HepG2 (cell line): ENCODE data around the gene DPH6. TPM values are rescaled to one million over a fixed set of nuclear protein-coding genes. Genes with fewer than 3 reads are reported as not detected.
A peak's percentile ranks its signal among the peaks of the same experiment; 100 is the strongest.

Source experiments
- BCL6 ChIP-seq: IDR thresholded peaks from 2 replicates; pipeline ENCODE4 v1.6.1; 2016; ENCODE audit warnings: missing genetic modification reagents, missing compliant biosample characterization
- CBX1 ChIP-seq: IDR thresholded peaks from one replicate; pipeline ENCODE4 v1.6.1; 2016; ENCODE audit warnings: antibody characterized with exemption, low read depth
- DR1 ChIP-seq: sonication (generic); formaldehyde crosslinking; IDR thresholded peaks from 2 replicates; pipeline ENCODE4 v1.8.0; 2021; ENCODE audit warnings: mild to moderate bottlenecking, missing genetic modification reagents, inconsistent platforms
- HMG20A ChIP-seq: IDR thresholded peaks from 2 replicates; pipeline ENCODE4 v1.6.1; 2016; ENCODE audit warnings: borderline replicate concordance
- IRF2 ChIP-seq: IDR thresholded peaks from 2 replicates; pipeline ENCODE4 v1.6.1; 2018; ENCODE audit warnings: missing genetic modification reagents, missing compliant biosample characterization
- KDM6A ChIP-seq: IDR thresholded peaks from 2 replicates; pipeline ENCODE4 v1.6.1; 2016; ENCODE audit warnings: low read depth
- PRPF4 ChIP-seq: fragments of 200-400 bp; formaldehyde crosslinking; IDR thresholded peaks from 2 replicates; pipeline ENCODE4 v1.6.1; 2016; ENCODE audit warnings: low read length, low read depth; ENCODE audit not compliant: poor library complexity, severe bottlenecking
- RXRB ChIP-seq: IDR thresholded peaks from 2 replicates; pipeline ENCODE4 v1.6.1; 2016; ENCODE audit warnings: borderline replicate concordance, missing genetic modification reagents, missing compliant biosample characterization
- TCF7 ChIP-seq: sonication (generic); IDR thresholded peaks from 2 replicates; pipeline ENCODE4 v1.6.1; 2016; ENCODE audit warnings: antibody characterized with exemption, low read depth
- U2AF1 ChIP-seq: fragments of 200-400 bp; formaldehyde crosslinking; optimal IDR thresholded peaks from 2 replicates; pipeline ENCODE3; 2017; ENCODE audit warnings: mild to moderate bottlenecking, low read depth, low read length
- ZNF136 ChIP-seq: sonication (generic); formaldehyde crosslinking; IDR thresholded peaks from 2 replicates; pipeline ENCODE4 v1.8.1; 2022; ENCODE audit warnings: low read depth, mild to moderate bottlenecking, moderate library complexity, missing genetic modification reagents
- ZNF235 ChIP-seq: sonication (generic); formaldehyde crosslinking; IDR thresholded peaks from 2 replicates; pipeline ENCODE4 v1.8.1; 2023; ENCODE audit warnings: mild to moderate bottlenecking, missing genetic modification reagents, borderline replicate concordance
- ZNF282 ChIP-seq: fragments of 450-650 bp; IDR thresholded peaks from 2 replicates; pipeline ENCODE4 v1.6.1; 2018; ENCODE audit not compliant: partially characterized antibody
- ZNF383 ChIP-seq: sonication (generic); formaldehyde crosslinking; IDR thresholded peaks from 2 replicates; pipeline ENCODE4 v1.4.0; 2020; ENCODE audit warnings: missing genetic modification reagents, mild to moderate bottlenecking, borderline replicate concordance
- ZNF562 ChIP-seq: sonication (generic); formaldehyde crosslinking; IDR thresholded peaks from 2 replicates; pipeline ENCODE4 v1.8.0; 2022; ENCODE audit warnings: missing genetic modification reagents, borderline replicate concordance
- ZNF567 ChIP-seq: sonication (generic); formaldehyde crosslinking; IDR thresholded peaks from 2 replicates; pipeline ENCODE4 v1.8.1; 2023; ENCODE audit warnings: mild to moderate bottlenecking, missing genetic modification reagents, borderline replicate concordance
- ZNF816 ChIP-seq: sonication (generic); formaldehyde crosslinking; IDR thresholded peaks from 2 replicates; pipeline ENCODE4 v1.8.0; 2022; ENCODE audit warnings: missing genetic modification reagents, mild to moderate bottlenecking, borderline replicate concordance
- ZSCAN25 ChIP-seq: sonication (generic); formaldehyde crosslinking; IDR thresholded peaks from 2 replicates; pipeline ENCODE4 v1.8.0; 2022; ENCODE audit warnings: mild to moderate bottlenecking, missing genetic modification reagents
- ZSCAN9 ChIP-seq: IDR thresholded peaks from 2 replicates; pipeline ENCODE4 v1.6.1; 2016; ENCODE audit warnings: borderline replicate concordance
- polyA plus RNA-seq, 8 experiments: library from polyadenylated mRNA; depleted of rRNA in 3 of 8; stranded (reverse) in 7 of 8; unstranded in 1 of 8; fragments of >200 nt; fragmentation: Illumina TruSeq in 4 of 8; extraction: Trizol in 4 of 8; gene quantifications; 2 replicates each; pipeline versions ENCODE4 v1.2.1 to v1.2.3, GENCODE V29; 2011 to 2016; ENCODE audit warnings: low read depth in 4 of 8, missing spikeins in 1 of 8, mixed read lengths in 1 of 8; ENCODE audit not compliant: insufficient read depth in 1 of 8
- total RNA-seq, 5 experiments: library from RNA; depleted of rRNA; stranded (reverse); fragments of >200 nt; fragmentation: Illumina TruSeq; extraction: Trizol; gene quantifications; 2 replicates each; pipeline ENCODE4 v1.2.3, GENCODE V29; 2016; ENCODE audit warnings: low read depth in 1 of 5
- TF ChIP-seq, protein P1 (sequence below): sonication (generic); formaldehyde crosslinking; IDR thresholded peaks from 2 replicates; pipeline ENCODE4 v1.4.0; 2020; ENCODE audit warnings: mild to moderate bottlenecking, low read depth, missing genetic modification reagents
- TF ChIP-seq, protein P2 (sequence below): sonication (generic); formaldehyde crosslinking; conservative IDR thresholded peaks from 2 replicates; pipeline ENCODE4 v1.4.0; 2020; ENCODE audit warnings: mild to moderate bottlenecking, missing genetic modification reagents, moderate library complexity
- TF ChIP-seq, protein P3 (sequence below): sonication (generic); formaldehyde crosslinking; IDR thresholded peaks from 2 replicates; pipeline ENCODE4 v1.4.0; 2020; ENCODE audit warnings: missing genetic modification reagents, borderline replicate concordance
- TF ChIP-seq, protein P4 (sequence below): sonication (generic); formaldehyde crosslinking; IDR thresholded peaks from 2 replicates; pipeline ENCODE4 v1.5.0; 2020; ENCODE audit warnings: missing genetic modification reagents

DPH6 gene
- total and polyA plus RNA-seq, 2 of the 13 experiments (the other 11 are each of a cell fraction or from before 2014, with no cell fraction given) = 10.2 to 25.8 TPM

DNA sequence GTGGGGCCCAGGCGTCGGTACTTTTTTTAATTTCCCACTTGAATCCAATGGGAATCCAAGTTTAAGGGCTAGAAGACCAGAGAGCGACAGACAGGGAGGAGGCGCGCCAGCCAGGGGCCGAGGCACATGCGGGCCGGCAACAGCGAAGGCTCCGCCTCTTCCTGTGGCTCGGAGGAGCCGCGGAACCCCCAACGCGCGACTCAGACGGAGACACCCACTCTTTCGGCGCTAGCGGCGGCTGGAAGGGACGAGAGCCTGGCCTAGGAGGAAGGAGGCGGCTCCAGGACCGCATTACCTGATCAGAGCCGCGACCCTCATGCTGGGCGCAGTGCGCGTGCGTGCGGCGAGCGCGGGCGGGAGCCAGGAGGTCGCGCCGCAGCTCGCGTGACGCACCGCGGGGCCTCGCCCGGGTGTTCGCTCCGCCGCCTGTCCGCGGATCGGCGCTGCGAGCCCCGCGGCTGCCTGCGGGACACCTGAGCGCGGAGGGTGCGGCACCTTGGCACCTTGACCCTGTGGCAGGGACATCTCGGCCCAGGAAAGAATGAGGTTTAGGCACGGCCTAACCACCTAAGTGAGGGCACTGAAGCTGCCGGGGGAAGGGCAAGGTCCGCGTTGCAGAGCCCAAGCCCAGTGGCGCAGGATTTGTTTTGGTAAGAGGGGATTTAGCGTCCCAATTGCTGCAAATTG, at the start of gene DPH6 (continued):
- TF ChIP-seq, protein P1, sequence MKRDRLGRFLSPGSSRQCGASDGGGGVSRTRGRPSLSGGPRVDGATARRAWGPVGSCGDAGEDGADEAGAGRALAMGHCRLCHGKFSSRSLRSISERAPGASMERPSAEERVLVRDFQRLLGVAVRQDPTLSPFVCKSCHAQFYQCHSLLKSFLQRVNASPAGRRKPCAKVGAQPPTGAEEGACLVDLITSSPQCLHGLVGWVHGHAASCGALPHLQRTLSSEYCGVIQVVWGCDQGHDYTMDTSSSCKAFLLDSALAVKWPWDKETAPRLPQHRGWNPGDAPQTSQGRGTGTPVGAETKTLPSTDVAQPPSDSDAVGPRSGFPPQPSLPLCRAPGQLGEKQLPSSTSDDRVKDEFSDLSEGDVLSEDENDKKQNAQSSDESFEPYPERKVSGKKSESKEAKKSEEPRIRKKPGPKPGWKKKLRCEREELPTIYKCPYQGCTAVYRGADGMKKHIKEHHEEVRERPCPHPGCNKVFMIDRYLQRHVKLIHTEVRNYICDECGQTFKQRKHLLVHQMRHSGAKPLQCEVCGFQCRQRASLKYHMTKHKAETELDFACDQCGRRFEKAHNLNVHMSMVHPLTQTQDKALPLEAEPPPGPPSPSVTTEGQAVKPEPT = no peak
- TF ChIP-seq ZSCAN25 = no peak
- 0 out of 2 replicates have a peak, but pooled peaks have one; percentile 82 for TF ChIP-seq ZNF235 (CRISPR knock-in tag)
- no peak for TF ChIP-seq KDM6A (CRISPR knock-in tag)
- no peak; the same call in 1 of the 2 replicates for TF ChIP-seq ZNF562 (CRISPR knock-in tag)
- TF ChIP-seq BCL6 (CRISPR knock-in tag) = no peak
- 0 out of 2 replicates have a peak, but pooled peaks have one; percentile 47 for TF ChIP-seq ZNF136 (CRISPR knock-in tag)
- no peak for TF ChIP-seq TCF7
- no peak for TF ChIP-seq HMG20A (CRISPR knock-in tag)
- no peak; the same call in 1 of the 2 replicates for TF ChIP-seq ZNF816 (CRISPR knock-in tag)
- TF ChIP-seq, protein P2, sequence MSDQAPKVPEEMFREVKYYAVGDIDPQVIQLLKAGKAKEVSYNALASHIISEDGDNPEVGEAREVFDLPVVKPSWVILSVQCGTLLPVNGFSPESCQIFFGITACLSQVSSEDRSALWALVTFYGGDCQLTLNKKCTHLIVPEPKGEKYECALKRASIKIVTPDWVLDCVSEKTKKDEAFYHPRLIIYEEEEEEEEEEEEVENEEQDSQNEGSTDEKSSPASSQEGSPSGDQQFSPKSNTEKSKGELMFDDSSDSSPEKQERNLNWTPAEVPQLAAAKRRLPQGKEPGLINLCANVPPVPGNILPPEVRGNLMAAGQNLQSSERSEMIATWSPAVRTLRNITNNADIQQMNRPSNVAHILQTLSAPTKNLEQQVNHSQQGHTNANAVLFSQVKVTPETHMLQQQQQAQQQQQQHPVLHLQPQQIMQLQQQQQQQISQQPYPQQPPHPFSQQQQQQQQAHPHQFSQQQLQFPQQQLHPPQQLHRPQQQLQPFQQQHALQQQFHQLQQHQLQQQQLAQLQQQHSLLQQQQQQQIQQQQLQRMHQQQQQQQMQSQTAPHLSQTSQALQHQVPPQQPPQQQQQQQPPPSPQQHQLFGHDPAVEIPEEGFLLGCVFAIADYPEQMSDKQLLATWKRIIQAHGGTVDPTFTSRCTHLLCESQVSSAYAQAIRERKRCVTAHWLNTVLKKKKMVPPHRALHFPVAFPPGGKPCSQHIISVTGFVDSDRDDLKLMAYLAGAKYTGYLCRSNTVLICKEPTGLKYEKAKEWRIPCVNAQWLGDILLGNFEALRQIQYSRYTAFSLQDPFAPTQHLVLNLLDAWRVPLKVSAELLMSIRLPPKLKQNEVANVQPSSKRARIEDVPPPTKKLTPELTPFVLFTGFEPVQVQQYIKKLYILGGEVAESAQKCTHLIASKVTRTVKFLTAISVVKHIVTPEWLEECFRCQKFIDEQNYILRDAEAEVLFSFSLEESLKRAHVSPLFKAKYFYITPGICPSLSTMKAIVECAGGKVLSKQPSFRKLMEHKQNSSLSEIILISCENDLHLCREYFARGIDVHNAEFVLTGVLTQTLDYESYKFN (CRISPR knock-in tag) = no peak
- no peak for TF ChIP-seq CBX1
- peak; percentile 38; the same call in 1 of the 2 replicates for TF ChIP-seq ZSCAN9 (CRISPR knock-in tag)
- TF ChIP-seq DR1 (CRISPR knock-in tag) = peak; percentile 16; the same call in 1 of the 2 replicates
- TF ChIP-seq, protein P3, sequence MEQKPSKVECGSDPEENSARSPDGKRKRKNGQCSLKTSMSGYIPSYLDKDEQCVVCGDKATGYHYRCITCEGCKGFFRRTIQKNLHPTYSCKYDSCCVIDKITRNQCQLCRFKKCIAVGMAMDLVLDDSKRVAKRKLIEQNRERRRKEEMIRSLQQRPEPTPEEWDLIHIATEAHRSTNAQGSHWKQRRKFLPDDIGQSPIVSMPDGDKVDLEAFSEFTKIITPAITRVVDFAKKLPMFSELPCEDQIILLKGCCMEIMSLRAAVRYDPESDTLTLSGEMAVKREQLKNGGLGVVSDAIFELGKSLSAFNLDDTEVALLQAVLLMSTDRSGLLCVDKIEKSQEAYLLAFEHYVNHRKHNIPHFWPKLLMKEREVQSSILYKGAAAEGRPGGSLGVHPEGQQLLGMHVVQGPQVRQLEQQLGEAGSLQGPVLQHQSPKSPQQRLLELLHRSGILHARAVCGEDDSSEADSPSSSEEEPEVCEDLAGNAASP = 0 out of 2 replicates have a peak, but pooled peaks have one; percentile 25
- TF ChIP-seq U2AF1 = no peak
- TF ChIP-seq RXRB (CRISPR knock-in tag) = peak; percentile 46; the same call in 1 of the 2 replicates
- TF ChIP-seq, protein P4, sequence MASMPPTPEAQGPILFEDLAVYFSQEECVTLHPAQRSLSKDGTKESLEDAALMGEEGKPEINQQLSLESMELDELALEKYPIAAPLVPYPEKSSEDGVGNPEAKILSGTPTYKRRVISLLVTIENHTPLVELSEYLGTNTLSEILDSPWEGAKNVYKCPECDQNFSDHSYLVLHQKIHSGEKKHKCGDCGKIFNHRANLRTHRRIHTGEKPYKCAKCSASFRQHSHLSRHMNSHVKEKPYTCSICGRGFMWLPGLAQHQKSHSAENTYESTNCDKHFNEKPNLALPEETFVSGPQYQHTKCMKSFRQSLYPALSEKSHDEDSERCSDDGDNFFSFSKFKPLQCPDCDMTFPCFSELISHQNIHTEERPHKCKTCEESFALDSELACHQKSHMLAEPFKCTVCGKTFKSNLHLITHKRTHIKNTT (CRISPR knock-in tag) = no peak
- no peak for TF ChIP-seq PRPF4
- peak; percentile 55; the same call in 1 of the 2 replicates for TF ChIP-seq IRF2 (CRISPR knock-in tag)
- no peak for TF ChIP-seq ZNF567 (CRISPR knock-in tag)
- TF ChIP-seq ZNF383 = no peak
- no peak for TF ChIP-seq ZNF282
